RPMI8226 (cell line): Measurements from ENCODE around the gene RGS10.
A peak's percentile ranks its signal among the peaks of the same experiment; 100 is the strongest.
"Not testable (repeated sequence)": the region's sequence is repeated elsewhere in the genome, so short reads cannot be mapped to it uniquely, and the experiment has no call there.

Experiments
- DNase-seq: peaks from one replicate; pipeline ENCODE4 v3.0.0-alpha.2; 2015

Gene RGS10, protein sequence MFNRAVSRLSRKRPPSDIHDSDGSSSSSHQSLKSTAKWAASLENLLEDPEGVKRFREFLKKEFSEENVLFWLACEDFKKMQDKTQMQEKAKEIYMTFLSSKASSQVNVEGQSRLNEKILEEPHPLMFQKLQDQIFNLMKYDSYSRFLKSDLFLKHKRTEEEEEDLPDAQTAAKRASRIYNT

DNA sequence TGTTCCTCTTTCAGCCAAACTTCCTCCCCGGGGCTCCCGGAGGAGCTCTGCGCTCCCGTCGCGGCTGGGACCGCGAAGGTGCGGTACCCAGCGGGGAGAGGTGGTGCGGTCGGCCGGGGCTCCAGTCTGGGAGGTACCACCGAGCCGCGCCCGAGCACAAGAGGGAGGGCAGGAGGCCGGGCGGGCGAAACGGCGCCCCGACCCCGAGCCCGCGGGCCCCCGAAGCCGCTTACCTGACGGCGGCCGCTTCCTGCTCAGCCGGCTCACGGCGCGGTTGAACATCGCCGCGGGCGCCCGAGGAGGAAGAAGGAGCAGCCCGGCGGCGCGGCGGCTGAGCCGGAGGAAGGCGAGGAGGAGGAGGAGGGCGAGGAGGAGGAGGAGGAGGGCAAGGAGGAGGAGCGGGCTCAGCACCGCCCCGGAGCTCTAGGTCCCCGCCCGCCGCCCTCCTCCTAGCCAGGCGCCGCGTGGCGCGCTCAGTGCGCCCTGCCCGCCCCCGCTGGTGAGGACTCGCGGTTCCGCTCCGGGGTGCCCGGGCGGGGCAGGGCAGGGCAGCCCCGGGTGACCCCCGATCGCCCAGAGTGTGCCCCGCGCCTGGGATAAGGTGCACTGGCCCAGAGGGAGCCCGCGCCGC is at the start of gene RGS10:
TSS of gene RGS10 (minus strand) at position 363 of the 631 bp plus-strand sequence. CDS start at position 282, 81 bp downstream.
- DNase-seq, result peak; percentile 88

DNA sequence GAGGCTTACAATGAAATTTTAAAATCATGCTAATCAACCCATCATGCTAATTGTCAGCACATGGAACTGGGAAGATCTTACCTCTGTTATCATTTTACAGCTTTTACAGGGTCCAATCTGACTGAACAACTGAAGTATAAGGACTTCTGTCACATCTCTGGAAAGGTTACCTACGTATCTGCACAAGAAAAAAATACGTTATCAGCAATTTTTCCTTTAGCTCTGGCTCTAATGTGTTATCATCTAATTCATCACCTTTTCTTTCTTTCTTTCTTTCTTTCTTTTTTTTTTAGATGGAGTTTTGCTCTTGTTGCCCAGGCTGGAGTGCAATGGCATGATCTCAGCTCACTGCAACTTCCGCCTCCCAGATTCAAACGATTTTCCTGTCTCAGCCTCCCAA is 45.6 kb upstream of the RGS10 start:
- DNase-seq, result no peak

DNA sequence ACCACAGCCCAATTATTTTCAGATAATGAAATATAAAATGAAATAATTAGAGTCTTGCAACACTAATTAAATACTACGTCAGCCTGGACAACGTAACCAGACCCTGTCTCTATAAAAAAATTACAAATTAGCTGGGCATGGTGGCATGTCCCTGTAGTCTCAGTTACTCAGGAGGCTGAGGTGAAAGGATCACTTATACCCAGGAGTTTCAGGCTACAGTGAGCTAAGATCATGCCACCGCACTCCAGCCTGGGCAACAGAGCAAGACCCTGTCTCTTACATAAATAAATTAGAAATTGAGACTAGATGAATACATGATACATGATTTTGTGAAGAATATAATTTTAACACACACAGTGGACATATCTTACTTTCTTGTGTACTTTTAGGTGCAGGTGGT is 35.8 kb upstream of the RGS10 start:
- DNase-seq, result no peak

DNA sequence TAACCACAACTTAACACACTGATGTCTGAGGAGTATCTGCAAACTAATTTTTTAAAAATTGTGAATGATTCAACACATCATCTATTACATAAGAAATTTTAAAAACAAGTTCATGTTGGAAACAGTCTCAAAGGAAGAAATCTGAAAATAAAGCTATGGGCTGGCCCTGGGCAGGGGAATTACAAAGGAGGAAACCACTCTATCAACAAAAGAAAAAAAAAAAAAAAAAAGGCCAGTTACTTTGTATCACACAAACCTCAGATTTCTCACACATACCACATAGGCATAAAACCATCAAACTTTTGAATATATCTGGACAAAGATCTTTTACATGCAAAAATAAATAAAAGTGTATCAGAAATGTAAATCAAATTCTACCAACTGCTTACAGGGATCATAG is 33.5 kb upstream of the RGS10 start:
- DNase-seq, result no peak

DNA sequence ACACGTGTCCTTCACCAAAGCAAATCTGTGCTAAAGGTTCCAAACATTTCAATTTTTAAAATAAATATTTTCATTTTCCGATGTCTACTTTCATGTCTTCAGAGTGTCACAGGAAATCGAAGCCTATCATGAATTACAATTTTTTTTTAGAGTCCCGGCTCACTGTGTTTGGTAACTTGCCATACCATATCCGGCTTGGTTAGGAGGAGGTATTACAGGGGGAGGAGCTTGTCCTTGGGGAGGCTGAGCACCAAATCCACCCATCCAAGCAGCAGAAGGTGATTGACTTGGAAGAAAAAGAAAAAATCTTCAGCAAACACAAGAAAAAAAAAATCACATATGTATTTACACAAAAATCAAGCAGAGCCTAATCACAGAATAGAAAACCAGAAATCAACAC is 33.0 kb upstream of the RGS10 start:
- no peak for DNase-seq

DNA sequence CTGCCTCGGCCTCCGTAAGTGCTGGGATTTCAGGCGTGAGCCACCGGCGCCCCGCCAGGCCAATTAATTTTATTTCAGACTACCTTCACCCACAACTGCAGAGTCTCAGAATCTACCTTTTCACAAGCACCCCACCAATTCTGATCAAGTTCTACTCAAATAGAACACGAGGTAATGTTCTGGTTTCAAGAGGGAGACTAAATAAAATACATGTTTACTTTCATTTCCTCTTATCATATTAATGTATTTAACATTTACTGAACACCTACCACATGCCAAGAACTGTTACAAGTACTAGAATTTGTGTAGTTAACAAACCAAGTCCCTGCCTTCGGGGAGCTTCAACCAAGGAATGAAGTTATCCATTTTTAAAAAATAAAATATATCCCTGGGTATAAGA is 25.5 kb upstream of the RGS10 start:
- DNase-seq, result no peak

DNA sequence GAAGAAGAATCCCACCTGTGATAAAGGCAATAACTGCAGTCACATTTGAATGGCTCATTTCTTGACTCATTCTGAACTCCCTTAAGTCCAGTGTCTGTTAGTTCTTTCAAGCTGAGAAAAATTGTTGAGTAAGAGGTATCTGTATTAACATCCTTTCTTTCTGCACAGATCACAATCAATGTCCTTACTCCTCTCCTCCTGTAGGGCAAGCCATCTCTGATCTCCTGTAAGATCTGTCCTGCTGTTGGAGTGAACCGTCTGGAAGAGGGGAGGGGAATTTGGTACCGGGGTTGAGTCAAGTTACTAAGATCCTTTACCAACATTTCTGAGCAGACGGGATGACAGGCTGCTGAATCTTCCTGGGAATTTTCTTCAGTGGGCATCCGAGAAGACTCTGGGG is 19.6 kb upstream of the RGS10 start:
- DNase-seq, result no peak

DNA sequence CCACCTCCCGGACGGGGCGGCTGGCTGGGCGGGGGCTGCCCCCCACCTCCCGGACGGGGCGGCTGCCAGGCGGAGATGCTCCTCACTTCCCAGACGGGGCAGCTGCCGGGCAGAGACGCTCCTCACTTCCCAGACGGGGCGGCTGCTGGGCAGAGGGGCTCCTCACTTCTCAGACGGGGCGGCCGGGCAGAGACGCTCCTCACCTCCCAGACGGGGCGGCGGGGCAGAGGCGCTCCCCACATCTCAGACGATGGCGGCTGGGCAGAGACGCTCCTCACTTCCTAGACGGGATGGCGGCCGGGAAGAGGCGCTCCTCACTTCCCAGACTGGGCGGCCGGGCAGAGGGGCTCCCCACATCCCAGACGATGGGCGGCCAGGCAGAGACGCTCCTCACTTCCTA is 17.0 kb upstream of the RGS10 start:
- DNase-seq, result not testable (repeated sequence)

DNA sequence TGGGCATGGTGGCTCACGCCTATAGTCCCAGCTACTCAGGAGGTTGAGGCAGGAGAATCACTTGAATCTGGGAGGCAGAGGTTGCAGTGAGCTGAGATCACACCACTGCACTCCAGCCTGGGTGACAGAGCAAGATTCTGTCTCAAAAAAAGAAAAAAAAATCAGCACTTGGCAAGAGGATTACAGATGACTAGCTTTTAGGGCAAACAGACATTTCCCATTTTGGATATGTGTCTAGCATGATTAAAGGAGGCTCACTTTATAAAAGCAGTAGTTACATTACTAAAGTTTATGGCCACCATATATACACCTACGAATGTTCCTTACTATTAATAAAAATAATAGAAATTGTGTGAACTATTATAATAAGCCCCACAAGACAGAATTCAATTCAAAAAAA is 13.6 kb upstream of the RGS10 start:
- DNase-seq, result not testable (repeated sequence)

DNA sequence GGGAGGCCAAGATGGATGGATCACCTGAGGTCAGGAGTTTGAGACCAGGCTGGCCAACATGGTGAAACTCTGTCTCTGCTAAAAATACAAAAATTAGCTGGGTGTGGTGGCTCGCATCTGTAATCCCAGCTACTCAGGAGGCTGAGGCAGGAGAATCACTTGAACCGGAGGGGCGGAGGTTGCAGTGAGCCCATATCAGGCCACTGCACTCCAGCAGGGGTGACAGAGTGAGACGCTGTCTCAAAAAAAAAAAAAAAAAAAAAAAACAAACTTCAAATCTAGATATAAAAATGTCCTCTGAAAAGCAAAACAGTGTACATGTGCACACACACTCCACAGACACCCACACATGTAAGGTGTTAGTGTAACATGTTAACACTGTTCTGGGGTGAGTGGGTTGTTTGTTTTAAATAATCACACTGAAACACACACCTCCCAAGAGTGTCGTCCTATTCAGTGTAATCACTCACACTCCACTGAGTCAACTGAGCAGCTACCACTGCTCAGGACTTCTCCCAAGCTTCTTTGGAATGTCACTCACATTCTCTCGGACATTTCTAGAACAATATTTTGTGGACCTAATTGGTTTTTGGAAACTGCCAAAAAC is 12.8 kb upstream of the RGS10 start:
- no peak for DNase-seq

DNA sequence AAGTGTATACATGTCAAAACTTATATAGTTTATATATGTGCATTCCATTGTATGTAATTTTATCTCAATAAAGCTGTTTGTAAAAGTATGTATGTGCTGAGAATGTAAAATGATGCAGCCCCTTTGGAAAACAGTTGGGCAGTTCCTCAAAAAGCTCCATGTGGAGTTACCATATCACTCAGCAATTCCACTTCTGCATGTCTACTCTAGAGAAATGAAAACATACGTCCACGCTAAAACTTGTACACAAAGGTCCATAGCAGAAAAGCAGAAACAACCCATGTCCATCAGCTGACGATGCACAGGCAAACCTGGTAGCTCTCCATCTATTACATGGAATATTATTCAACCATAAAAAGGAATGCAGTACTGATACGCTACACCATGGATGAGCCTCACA is 8.3 kb upstream of the RGS10 start:
- no peak for DNase-seq

DNA sequence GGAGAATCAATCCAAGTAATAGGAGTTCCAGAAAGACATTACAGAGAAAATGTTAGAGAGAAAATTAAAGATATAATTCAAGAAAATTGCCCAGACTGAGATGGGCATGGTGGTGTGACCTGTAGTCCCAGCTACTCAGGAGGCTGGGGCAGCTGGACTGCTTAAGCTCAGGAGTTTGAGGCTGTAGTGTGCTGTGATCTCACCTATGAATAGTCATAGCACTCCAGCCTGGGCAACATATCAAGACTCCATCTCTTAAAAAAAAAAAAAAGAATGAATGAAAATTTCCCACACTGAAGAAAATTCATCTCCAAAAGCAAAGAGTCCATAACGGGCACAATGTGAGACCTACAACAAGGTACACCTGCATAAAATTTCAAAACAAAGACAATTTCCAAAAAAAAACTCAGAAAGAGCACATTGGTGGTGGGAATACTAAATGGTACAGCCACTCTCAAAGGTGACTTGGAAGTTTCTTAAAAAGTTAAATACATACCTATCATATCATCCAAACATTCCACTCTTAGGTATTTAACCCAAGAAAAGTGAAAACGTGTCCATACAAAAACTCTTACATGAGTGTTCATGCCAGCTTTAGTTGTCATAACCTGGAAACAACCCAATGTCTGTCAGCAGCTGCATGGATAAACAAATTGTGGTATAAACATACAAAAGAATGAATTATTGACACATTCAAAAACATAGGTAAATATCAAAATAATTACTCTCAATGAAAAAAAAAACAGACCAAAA is 6.9 kb upstream of the RGS10 start:
- no peak for DNase-seq

DNA sequence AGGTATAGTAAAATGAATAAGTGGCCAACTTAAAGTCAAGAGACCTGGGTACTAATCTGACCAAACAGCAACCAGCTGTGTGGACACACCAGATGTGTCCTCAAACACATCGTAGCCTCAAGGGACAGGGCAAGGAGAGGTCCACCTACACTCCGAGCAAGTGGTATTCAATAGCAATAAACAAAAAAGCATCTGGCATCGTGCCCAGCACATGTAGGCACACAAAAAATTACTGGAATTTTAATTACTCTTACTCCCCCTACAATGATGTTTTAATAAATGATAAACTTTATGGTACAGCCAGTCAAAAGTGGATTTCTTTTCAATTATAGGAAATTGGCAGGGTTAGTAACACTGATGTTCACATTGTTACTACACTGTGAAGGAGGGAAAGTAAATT is 3.5 kb upstream of the RGS10 start:
- no peak for DNase-seq

DNA sequence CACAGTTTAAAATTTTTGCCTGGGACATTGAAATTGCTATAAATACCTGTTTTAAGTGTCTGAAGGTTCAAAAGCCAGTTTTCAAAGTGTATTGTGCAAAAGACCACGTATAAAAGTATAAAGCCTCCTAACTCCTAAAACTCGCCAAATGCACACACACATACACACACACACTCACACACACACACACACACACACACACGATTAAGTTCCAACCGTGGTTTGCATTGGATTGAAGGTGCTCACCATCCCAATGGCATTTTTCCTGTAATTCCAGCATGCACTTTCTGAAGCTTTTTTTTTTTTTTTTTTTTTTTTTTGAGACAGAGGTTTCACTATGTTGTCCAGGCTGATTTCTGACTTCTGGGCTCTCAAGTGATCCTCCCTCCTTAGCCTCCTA is 2.8 kb upstream of the RGS10 start:
- DNase-seq, result no peak

DNA sequence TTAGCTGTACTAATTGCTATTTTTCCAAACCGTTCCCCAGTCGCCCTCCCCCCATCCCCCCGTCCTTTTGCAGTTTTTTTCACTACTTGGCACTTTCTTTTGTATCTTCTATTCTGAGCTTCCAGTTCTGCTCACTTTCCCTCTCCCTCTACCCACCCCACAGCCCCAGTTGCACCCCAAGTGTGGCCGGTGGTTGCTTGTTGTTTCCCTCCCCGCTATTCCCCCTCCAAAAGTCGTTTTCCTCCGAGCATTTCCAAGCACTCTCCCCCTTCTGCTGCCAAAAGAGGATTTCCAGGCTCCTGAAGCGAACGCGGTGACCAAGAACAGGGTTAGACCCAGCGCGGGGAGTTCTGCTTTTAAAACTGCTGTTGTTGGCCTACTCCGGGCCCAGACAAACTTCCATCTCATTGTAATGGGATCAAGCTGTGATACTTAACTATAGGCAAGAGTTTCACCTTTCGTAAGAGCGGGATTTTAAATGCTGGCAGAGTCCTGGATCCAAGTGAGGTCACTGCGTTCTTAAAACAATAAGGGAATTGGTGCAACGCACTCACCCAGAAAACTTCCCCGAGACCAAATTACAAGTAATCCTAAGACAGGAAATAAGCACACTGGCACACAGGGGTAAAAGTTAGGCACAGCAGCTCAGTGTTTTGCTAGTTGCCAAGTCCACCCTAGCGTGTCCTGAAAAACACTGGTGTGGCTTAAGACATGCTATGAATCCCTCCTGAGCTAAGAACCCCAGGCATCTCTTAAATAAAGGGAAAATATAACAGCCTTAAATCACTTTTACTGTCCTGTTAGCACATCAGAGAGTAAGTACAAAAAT is 1.5 kb upstream of the RGS10 start:
- DNase-seq, result no peak

DNA sequence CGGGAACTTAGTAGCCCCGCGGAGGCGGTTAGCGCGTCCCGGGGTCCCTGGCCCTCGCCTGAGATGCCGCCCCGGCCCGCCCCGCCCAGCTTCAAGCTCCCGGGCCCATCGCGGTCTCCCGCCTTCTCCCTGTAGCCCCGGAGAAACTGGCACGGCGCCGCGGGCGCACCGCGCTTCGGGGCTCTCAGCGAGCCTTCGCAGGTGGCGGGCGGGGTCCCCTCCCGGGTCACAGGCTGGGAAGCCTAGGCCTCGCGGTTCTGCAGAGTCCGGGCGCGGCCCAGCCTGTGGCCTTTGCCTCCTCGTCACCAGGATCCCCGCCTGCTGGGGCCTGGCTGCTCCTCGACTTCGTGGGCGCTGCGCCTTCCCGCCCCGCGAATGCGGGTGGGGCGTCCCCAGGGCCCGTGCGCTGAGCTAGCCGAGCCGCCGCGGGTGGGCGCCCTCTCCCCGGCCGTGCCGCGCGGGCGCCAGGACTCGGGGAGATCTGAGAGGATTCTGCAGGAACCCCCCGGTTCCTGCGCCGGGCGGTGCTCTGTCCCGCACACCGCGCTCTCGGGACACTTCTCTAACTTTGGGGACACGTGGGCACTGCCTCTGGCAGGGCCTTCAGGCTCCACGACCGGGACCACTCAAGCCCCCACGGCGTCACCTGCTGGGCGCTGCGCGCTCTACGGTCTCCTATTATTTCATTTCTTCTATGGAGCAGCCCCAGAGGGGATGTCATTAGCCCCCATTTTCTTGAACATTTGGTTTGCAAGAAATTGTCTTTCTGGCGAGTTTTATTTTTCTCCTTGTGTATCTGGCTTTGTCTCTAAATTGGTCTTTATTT is 682 bp upstream of the RGS10 start:
- peak; percentile 68 for DNase-seq

DNA sequence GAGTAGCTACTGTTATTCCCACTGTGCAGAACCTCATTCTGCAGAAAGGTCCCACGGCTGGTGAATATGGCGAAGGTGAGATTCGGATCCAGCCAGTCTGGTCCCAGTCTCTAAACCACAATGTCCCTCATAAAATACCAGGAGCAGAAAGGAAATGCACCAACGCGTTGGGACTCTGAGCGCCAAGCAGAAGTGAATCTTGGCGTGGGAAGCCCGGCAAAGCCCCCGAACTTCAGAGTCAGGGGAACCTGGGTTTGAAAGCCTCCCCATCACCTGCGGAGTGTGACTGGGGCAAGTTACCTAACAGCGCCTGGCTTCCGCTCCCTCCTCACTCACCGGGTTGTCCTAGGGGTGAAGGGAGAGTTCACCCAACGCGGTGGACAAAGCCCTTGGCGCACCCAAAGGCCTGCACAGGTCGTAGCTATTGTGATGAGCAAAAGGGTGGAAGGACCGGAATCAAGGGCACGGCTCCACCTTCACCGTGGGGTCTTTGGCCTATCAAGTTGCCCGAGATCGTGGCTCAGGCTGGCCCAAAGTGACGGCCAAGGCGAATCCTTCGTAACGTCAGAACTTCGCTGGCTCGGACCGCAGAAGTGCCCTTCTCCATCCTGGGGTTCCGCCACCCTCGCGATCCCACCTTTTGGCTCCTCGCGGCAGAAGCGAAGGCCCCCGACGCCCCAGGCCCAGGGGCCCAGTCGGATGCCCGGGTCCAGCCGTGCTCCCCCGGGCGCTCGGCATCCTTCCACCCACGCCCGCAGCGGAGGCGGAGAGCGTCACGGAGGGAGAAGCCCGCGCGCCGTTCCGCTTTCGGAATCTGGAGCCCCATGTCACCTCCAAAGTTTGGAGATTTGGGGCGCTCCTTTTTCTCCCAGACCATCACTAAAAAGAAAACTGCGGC is 811 bp downstream of the RGS10 start:
- no peak for DNase-seq

DNA sequence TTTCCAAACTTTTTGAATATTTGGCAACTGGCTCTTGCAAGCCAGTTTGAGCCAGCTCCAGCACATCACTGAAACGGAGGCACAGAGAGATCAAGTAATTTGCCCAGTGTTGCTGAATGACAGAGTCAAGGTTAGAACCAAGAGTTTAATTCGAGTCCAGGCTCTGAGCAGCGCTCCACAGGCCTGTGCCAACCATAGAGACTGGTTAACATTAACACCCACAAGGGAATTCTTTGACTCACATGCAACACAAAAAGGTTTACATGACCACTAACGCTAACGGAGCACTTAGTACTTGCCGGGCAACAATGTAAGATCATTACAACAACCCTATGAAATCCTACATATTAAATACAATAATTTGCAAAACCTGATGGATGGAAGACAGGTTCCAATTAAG is 1.5 kb downstream of the RGS10 start:
- no peak for DNase-seq

DNA sequence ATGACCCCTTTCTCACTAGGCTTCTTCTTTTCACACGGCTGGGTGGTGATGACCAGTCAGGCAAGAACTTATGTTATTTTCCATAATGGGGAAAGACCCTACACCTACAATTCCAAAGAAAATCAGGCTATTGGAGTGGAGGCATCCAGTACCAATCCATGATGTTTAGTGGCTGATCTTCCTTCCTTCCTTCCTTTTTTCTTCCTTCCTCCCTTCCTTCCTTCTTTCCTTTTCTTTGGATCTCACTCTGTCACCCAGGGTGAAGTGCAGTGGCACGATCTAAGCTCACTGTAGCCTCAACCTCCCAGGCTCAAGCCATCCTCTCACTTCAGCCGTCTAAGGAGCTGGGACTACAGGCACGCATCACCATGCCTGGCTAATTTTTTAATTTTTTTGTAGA is 2.5 kb downstream of the RGS10 start:
- no peak for DNase-seq

DNA sequence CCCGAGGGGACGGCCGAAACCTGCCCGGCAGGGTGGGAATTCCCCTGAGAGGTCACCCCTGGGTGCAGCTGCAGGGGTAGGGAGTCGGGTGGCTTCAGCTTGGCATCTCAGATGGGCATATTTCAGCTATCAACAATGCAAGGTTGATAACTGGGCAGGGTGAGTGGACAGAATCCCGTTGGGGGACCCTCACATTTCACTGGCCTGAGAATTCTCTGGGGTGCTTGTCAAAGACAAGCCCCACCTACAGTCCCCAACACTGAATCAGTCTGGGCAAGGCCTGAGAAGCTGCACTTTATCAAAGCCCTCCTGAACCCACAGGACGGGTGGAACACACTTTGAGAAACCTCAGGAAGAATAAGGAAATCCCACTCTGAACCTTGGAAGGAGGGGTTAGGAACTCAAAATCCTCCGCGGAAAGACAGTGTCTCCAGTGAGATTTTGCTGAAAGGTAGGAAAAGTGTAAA is 3.1 kb downstream of the RGS10 start:
- DNase-seq, result no peak
